Trophoblast cell (in vitro differentiated cells and primary cell): Measurements from ENCODE around the gene CACNA1D.
"Not testable (repeated sequence)": the region's sequence is repeated elsewhere in the genome, so short reads cannot be mapped to it uniquely, and the experiment has no call there.

Experiments
- DNase-seq, 2 donors: peaks; one replicate each; pipeline ENCODE4 v3.0.0-alpha.2; 2016
- H2AFZ ChIP-seq: 2 replicates; pipeline ENCODE4 v1.6.1; 2013; ENCODE audit warnings: low read length, moderate library complexity, mild to moderate bottlenecking; ENCODE audit not compliant: insufficient read depth, poor library complexity
- H2AK5ac ChIP-seq: 2 replicates; pipeline ENCODE4 v1.6.1; 2013; ENCODE audit warnings: mild to moderate bottlenecking, low read length
- H2BK120ac ChIP-seq: 2 replicates; pipeline ENCODE4 v1.6.1; 2013; ENCODE audit warnings: low read length, mild to moderate bottlenecking, moderate library complexity; ENCODE audit not compliant: insufficient read depth, poor library complexity
- H2BK12ac ChIP-seq: 2 replicates; pipeline ENCODE4 v1.6.1; 2013; ENCODE audit warnings: mild to moderate bottlenecking, low read length, moderate library complexity
- H2BK5ac ChIP-seq: 2 replicates; pipeline ENCODE4 v1.6.1; 2013; ENCODE audit warnings: low read length, low read depth, moderate library complexity, mild to moderate bottlenecking; ENCODE audit not compliant: poor library complexity
- H3K14ac ChIP-seq: 2 replicates; pipeline ENCODE4 v1.6.1; 2013; ENCODE audit warnings: mild to moderate bottlenecking, low read length
- H3K18ac ChIP-seq: 2 replicates; pipeline ENCODE4 v1.6.1; 2013; ENCODE audit warnings: mild to moderate bottlenecking, low read length
- H3K23ac ChIP-seq: 2 replicates; pipeline ENCODE4 v1.6.1; 2013; ENCODE audit warnings: low read length
- H3K27ac ChIP-seq: 2 replicates; pipeline ENCODE4 v1.5.1; 2013; ENCODE audit warnings: low read depth, mild to moderate bottlenecking, inconsistent platforms, low read length, moderate library complexity
- H3K27me3 ChIP-seq: 2 replicates; pipeline ENCODE4 v1.6.1; 2013; ENCODE audit warnings: inconsistent platforms, mild to moderate bottlenecking, low read length, moderate library complexity; ENCODE audit not compliant: insufficient read depth
- H3K36me3 ChIP-seq, 2 experiments: 1 replicate in 1 of 2; 2 replicates in 1 of 2; pipeline ENCODE4 v1.6.1; 2013; ENCODE audit warnings: low read length in 2 of 2, mild to moderate bottlenecking in 2 of 2, moderate library complexity in 1 of 2; ENCODE audit not compliant: insufficient read depth in 2 of 2, control insufficient read depth in 1 of 2
- H3K4ac ChIP-seq: 2 replicates; pipeline ENCODE4 v1.6.1; 2013; ENCODE audit warnings: low read depth, mild to moderate bottlenecking, low read length, moderate library complexity
- H3K4me1 ChIP-seq, 2 experiments: 1 replicate in 1 of 2; 2 replicates in 1 of 2; pipeline ENCODE4 v1.6.1; 2013; ENCODE audit warnings: low read length in 2 of 2, mild to moderate bottlenecking in 2 of 2, moderate library complexity in 1 of 2; ENCODE audit not compliant: insufficient read depth in 2 of 2, control insufficient read depth in 1 of 2
- H3K4me2 ChIP-seq: 2 replicates; pipeline ENCODE4 v1.6.1; 2013; ENCODE audit warnings: inconsistent platforms, mild to moderate bottlenecking, low read length, moderate library complexity
- H3K4me3 ChIP-seq: 2 replicates; pipeline ENCODE4 v1.5.1; 2013; ENCODE audit warnings: mild to moderate bottlenecking, low read depth, low read length, inconsistent platforms
- H3K79me1 ChIP-seq: one replicate; pipeline ENCODE4 v1.6.1; 2013; ENCODE audit warnings: low read length
- H3K79me2 ChIP-seq: 2 replicates; pipeline ENCODE4 v1.6.1; 2013; ENCODE audit warnings: low read length, mild to moderate bottlenecking; ENCODE audit not compliant: control insufficient read depth, insufficient read depth, poor library complexity
- H3K9ac ChIP-seq: 2 replicates; pipeline ENCODE4 v1.6.1; 2013; ENCODE audit warnings: mild to moderate bottlenecking, low read length
- H3K9me3 ChIP-seq: 2 replicates; pipeline ENCODE4 v1.6.1; 2013; ENCODE audit warnings: low read depth, mild to moderate bottlenecking, control low read depth, inconsistent platforms, low read length; ENCODE audit not compliant: insufficient read depth
- H4K12ac ChIP-seq: 2 replicates; pipeline ENCODE4 v1.6.1; 2013; ENCODE audit warnings: low read depth, mild to moderate bottlenecking, low read length, moderate library complexity
- H4K8ac ChIP-seq: 2 replicates; pipeline ENCODE4 v1.6.1; 2013; ENCODE audit warnings: low read depth, mild to moderate bottlenecking, low read length, moderate library complexity
- H4K91ac ChIP-seq: one replicate; pipeline ENCODE4 v1.6.1; 2013; ENCODE audit warnings: low read depth, mild to moderate bottlenecking, low read length, moderate library complexity
- WGBS: extraction: QIAGEN DNeasy Blood & Tissue Kit; methylation state at CpG from one replicate; pipeline ENCODE4 v1.1.7; 2013; ENCODE audit warnings: missing lambda C conversion rate; ENCODE audit not compliant: insufficient read length, insufficient coverage; ENCODE audit errors: extremely low coverage; 5-methylcytosine and 5-hydroxymethylcytosine counted together

Gene CACNA1D

DNA sequence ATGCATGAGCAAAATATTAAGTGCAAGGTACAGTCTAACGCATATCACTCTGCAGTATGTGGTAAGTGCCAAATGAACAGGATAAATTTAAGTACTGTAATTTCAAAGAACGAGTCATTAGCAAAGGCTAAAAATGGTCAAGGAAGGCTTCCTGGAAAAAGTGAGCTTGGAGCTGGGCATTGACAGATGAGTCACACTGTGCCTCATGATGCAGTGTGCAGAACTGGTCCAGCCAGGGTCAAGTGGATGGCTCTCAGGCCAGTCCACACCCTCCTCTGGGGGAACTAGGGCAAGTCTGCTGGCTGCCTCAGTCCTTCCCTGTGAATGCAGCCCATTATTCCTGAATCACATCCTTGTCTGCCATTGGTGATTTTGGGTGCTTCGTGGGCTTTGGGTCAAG lies 76.3 kb downstream of the CACNA1D start:
- Histone ChIP-seq H3K23ac (no peak overlapping the region), H3K36me3 (no peaks in the 10 kb centered on the region), H3K18ac (no peak overlapping the region), H3K4ac (no peak overlapping the region), H4K91ac (no peak overlapping the region), H4K12ac (no peak overlapping the region), H3K4me1 (peaks cover 0 to 4% of the 10 kb centered on the region in 2 experiments), H2BK120ac (no peak overlapping the region), H3K14ac (no peak overlapping the region), H2AFZ (no peak overlapping the region), H3K27ac (no peak overlapping the region), H2AK5ac (no peak overlapping the region), H3K4me2 (no peak overlapping the region), H3K4me3 (no peak overlapping the region), H3K9me3 (peaks cover 5% of the 10 kb centered on the region), H3K9ac (no peak overlapping the region), H3K27me3 (no peaks in the 10 kb centered on the region), H4K8ac (no peak overlapping the region), H3K79me2 (no peaks in the 10 kb centered on the region), H2BK5ac (no peak overlapping the region), H3K79me1 (no peaks in the 10 kb centered on the region), H2BK12ac (no peak overlapping the region)
- DNase-seq = peak; percentile 53 to 64
- no CpG with 5 or more reads among the region's 3 CpGs for WGBS

DNA sequence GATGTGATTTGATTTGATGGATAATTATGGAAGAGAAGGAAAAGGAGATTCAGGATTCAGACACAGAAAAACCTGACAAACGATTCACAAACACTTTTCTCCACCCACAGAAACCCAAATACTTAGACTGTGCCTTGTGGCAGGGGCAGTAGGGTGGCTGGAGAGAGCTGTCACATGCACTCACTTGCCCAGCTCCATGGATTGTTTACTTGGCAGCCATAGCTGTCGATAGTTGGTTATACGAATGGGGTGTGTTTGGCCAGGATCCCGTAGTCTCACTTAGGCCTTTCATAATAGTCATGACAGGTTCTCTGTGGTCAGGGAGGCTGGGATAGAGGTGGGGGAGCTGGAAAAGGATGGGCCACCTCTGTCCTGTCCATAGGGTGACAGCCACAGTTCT lies 76.9 kb downstream of the CACNA1D start:
- Histone ChIP-seq H2BK5ac (no peak overlapping the region), H4K12ac (no peak overlapping the region), H3K9ac (no peak overlapping the region), H3K4ac (no peak overlapping the region), H3K27me3 (no peaks in the 10 kb centered on the region), H2AFZ (no peak overlapping the region), H3K4me1 (peaks cover 0 to 4% of the 10 kb centered on the region in 2 experiments), H3K14ac (no peak overlapping the region), H2BK120ac (no peak overlapping the region), H3K36me3 (no peaks in the 10 kb centered on the region), H3K27ac (no peak overlapping the region), H3K4me3 (no peak overlapping the region), H3K79me2 (no peaks in the 10 kb centered on the region), H4K91ac (no peak overlapping the region), H2BK12ac (no peak overlapping the region), H3K79me1 (no peaks in the 10 kb centered on the region), H4K8ac (no peak overlapping the region), H3K23ac (no peak overlapping the region), H3K4me2 (no peak overlapping the region), H3K18ac (no peak overlapping the region), H3K9me3 (peaks cover 5% of the 10 kb centered on the region), H2AK5ac (no peak overlapping the region)
- DNase-seq = no peak
- no CpG with 5 or more reads among the region's 4 CpGs for whole genome bisulfite sequencing

DNA sequence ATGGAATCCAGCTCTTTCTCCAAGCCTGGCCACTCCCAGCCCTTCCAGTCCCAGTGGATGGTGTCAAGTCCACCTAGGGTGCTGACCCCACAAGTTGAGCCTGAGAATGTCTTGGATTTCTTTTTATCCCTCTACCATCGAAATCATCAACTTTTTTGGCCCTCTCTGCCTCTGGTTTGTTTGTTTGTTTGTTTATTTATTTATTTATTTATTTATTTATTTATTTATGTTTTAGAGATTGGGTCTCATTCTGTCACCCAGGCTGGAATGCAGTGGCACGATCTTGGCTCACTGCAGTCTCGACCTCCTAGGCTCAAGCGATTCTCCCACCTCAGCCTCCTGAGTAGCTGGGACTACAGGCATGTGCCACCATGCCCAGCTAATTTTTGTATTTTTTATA lies 77.8 kb downstream of the CACNA1D start:
- not testable (repeated sequence) for H2BK5ac ChIP-seq, H3K14ac ChIP-seq, H4K91ac ChIP-seq, H2AK5ac ChIP-seq, H3K23ac ChIP-seq, H2AFZ ChIP-seq, H2BK120ac ChIP-seq, H3K4me3 ChIP-seq, H3K36me3 ChIP-seq, H3K79me1 ChIP-seq, H3K18ac ChIP-seq, H3K4ac ChIP-seq, H3K27me3 ChIP-seq, H3K4me1 ChIP-seq, H3K79me2 ChIP-seq, H3K9ac ChIP-seq, H3K4me2 ChIP-seq, H3K9me3 ChIP-seq, H4K8ac ChIP-seq, H3K27ac ChIP-seq, H2BK12ac ChIP-seq, H4K12ac ChIP-seq, DNase-seq
- WGBS = no CpG with 5 or more reads among the region's 4 CpGs

DNA sequence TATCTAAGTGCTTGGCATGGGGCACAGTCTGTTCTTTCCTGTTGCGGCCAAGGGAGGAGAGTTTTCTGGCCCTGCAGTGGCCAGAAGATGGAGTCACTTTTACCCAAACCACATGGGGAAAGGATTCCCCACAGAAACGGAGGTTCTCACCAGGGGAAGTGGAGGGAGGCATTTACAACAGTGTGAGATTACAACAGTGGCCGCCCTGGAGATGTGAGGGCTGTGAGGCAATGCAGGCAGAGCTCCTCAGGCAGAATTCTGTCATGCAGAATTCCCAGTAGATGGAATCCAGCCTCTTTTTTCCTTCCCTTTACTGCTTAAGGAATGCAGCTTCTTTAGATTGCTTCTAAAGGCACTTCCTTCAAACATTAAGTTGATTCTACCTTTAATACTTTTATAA lies 83.1 kb downstream of the CACNA1D start:
- Histone ChIP-seq H3K79me2 (peaks cover 2% of the 10 kb centered on the region), H3K14ac (no peak overlapping the region), H3K18ac (no peak overlapping the region), H2AFZ (no peak overlapping the region), H3K79me1 (peaks cover 4% of the 10 kb centered on the region), H4K12ac (no peak overlapping the region), H3K4me2 (no peak overlapping the region), H3K9ac (no peak overlapping the region), H4K91ac (no peak overlapping the region), H4K8ac (no peak overlapping the region), H3K9me3 (peaks cover 3% of the 10 kb centered on the region), H3K36me3 (no peaks in the 10 kb centered on the region), H3K4ac (no peak overlapping the region), H2BK12ac (no peak overlapping the region), H3K27me3 (no peaks in the 10 kb centered on the region), H3K27ac (peak overlapping the region; percentile 50), H2AK5ac (no peak overlapping the region), H3K23ac (no peak overlapping the region), H3K4me1 (peaks cover 15 to 19% of the 10 kb centered on the region in 2 experiments), H2BK120ac (no peak overlapping the region), H3K4me3 (no peak overlapping the region), H2BK5ac (no peak overlapping the region)
- no CpG with 5 or more reads among the region's 3 CpGs for WGBS
- peak; percentile 66 to 79 for DNase-seq
